HG03442 (cell line): ENCODE data around the gene GHITM.
"Not testable (repeated sequence)": the region's sequence is repeated elsewhere in the genome, so short reads cannot be mapped to it uniquely, and the experiment has no call there.

ENCODE experiments used
- ATAC-seq: cut with Tn5 transposase; IDR thresholded peaks from one replicate; pipeline ENCODE4 v1.9.1; 2021; ENCODE audit warnings: mild to moderate bottlenecking, moderate library complexity; ENCODE audit not compliant: unreplicated experiment

Gene GHITM

GRCh38 chr10:84139126-84140035 is at the start of gene GHITM:
Gene GHITM (plus strand): TSS chr10:84139509. CDS start chr10:84141501, 1,992 bp downstream.
- ATAC-seq: peak; percentile 98

- ATAC-seq: no peak
These were observed 43.4 kb upstream of the GHITM start for GRCh38 chr10:84095811-84096497.

- ATAC-seq: no peak
These were observed 41.4 kb upstream of the GHITM start for GRCh38 chr10:84097787-84098353.

- no peak for ATAC-seq
These were observed 40.6 kb upstream of the GHITM start for GRCh38 chr10:84098667-84099066.

GRCh38 chr10:84101042-84101441 is 38.3 kb upstream of the GHITM start:
- ATAC-seq: no peak

- ATAC-seq: no peak
These were observed 30.5 kb upstream of the GHITM start for GRCh38 chr10:84108797-84109196.

GRCh38 chr10:84109772-84110171 is 29.5 kb upstream of the GHITM start:
- ATAC-seq: not testable (repeated sequence)

GRCh38 chr10:84113468-84113867 is 25.8 kb upstream of the GHITM start:
- not testable (repeated sequence) for ATAC-seq

GRCh38 chr10:84114088-84114667 is 25.1 kb upstream of the GHITM start:
- ATAC-seq: no peak

GRCh38 chr10:84117204-84117603 is 22.1 kb upstream of the GHITM start:
- not testable (repeated sequence) for ATAC-seq

GRCh38 chr10:84117686-84118394 is 21.5 kb upstream of the GHITM start:
- ATAC-seq: no peak

GRCh38 chr10:84118395-84119006 is 20.8 kb upstream of the GHITM start:
- no peak for ATAC-seq

GRCh38 chr10:84123362-84123761 is 15.9 kb upstream of the GHITM start:
- no peak for ATAC-seq

- ATAC-seq: not testable (repeated sequence)
These were observed 13.2 kb upstream of the GHITM start for GRCh38 chr10:84125910-84126784.

- no peak for ATAC-seq
These were observed 12.5 kb upstream of the GHITM start for GRCh38 chr10:84126785-84127167.

GRCh38 chr10:84135836-84136235 is 3.5 kb upstream of the GHITM start:
- no peak for ATAC-seq

GRCh38 chr10:84137811-84138210 is 1.5 kb upstream of the GHITM start:
- no peak for ATAC-seq

- no peak for ATAC-seq
These were observed 707 bp upstream of the GHITM start for GRCh38 chr10:84138478-84139125.

- ATAC-seq: no peak
These were observed 699 bp downstream of the GHITM start for GRCh38 chr10:84140036-84140379.
